CMK (cell line): ENCODE measurements around the gene DLG2.

Experiments used
- DNase-seq: peaks from one replicate; pipeline ENCODE4 v3.0.0-alpha.2; 2010; ENCODE audit warnings: low read depth

Gene DLG2

GRCh38 chr11:83678831-83679584 lies 1948.1 kb downstream of the DLG2 start:
- DNase-seq, result no peak

GRCh38 chr11:83677730-83678129 lies 1949.4 kb downstream of the DLG2 start:
- no peak for DNase-seq

GRCh38 chr11:83676056-83676601 lies 1951.0 kb downstream of the DLG2 start:
- no peak for DNase-seq

- no peak for DNase-seq
Measured at GRCh38 chr11:83674102-83674896, 1952.8 kb downstream of the DLG2 start.

- no peak for DNase-seq
Measured at GRCh38 chr11:83671289-83671688, 1955.9 kb downstream of the DLG2 start.

- no peak for DNase-seq
Measured at GRCh38 chr11:83666149-83666548, 1961.0 kb downstream of the DLG2 start.

- no peak for DNase-seq
Measured at GRCh38 chr11:83663988-83664387, 1963.2 kb downstream of the DLG2 start.

GRCh38 chr11:83663446-83663845 lies 1963.7 kb downstream of the DLG2 start:
- no peak for DNase-seq

- no peak for DNase-seq
Measured at GRCh38 chr11:83662494-83662893, 1964.7 kb downstream of the DLG2 start.

GRCh38 chr11:83661491-83662350 lies 1965.4 kb downstream of the DLG2 start:
- DNase-seq, result no peak

GRCh38 chr11:83659466-83659865 lies 1967.7 kb downstream of the DLG2 start:
- no peak for DNase-seq

GRCh38 chr11:83656796-83657330 lies 1970.3 kb downstream of the DLG2 start:
- DNase-seq, result no peak

GRCh38 chr11:83655976-83656375 lies 1971.2 kb downstream of the DLG2 start:
- no peak for DNase-seq

GRCh38 chr11:83649528-83649855 lies 1977.7 kb downstream of the DLG2 start:
- no peak for DNase-seq

- no peak for DNase-seq
Measured at GRCh38 chr11:83648610-83649527, 1978.3 kb downstream of the DLG2 start.

GRCh38 chr11:83645561-83645960 lies 1981.6 kb downstream of the DLG2 start:
- DNase-seq, result no peak

GRCh38 chr11:83643115-83643514 lies 1984.0 kb downstream of the DLG2 start:
- no peak for DNase-seq

GRCh38 chr11:83642500-83642899 lies 1984.6 kb downstream of the DLG2 start:
- no peak for DNase-seq

GRCh38 chr11:83641511-83641910 lies 1985.6 kb downstream of the DLG2 start:
- no peak for DNase-seq

GRCh38 chr11:83639995-83640758 lies 1987.0 kb downstream of the DLG2 start:
- no peak for DNase-seq
